CD4-positive, alpha-beta T cell treated with Interleukin-17A for 1 hour (primary cell): Measurements from ENCODE around the gene TBRG4.
A peak's percentile ranks its signal among the peaks of the same experiment; 100 is the strongest.

Source experiments
- DNase-seq: peaks from one replicate; pipeline ENCODE4 v3.0.0-alpha.2; 2020

Gene TBRG4

GRCh38 chr7:45140827-45141226, 29.3 kb upstream of the TBRG4 start:
- DNase-seq: no peak

- DNase-seq: no peak
Measured at GRCh38 chr7:45138433-45139267, 27.2 kb upstream of the TBRG4 start.

DNA sequence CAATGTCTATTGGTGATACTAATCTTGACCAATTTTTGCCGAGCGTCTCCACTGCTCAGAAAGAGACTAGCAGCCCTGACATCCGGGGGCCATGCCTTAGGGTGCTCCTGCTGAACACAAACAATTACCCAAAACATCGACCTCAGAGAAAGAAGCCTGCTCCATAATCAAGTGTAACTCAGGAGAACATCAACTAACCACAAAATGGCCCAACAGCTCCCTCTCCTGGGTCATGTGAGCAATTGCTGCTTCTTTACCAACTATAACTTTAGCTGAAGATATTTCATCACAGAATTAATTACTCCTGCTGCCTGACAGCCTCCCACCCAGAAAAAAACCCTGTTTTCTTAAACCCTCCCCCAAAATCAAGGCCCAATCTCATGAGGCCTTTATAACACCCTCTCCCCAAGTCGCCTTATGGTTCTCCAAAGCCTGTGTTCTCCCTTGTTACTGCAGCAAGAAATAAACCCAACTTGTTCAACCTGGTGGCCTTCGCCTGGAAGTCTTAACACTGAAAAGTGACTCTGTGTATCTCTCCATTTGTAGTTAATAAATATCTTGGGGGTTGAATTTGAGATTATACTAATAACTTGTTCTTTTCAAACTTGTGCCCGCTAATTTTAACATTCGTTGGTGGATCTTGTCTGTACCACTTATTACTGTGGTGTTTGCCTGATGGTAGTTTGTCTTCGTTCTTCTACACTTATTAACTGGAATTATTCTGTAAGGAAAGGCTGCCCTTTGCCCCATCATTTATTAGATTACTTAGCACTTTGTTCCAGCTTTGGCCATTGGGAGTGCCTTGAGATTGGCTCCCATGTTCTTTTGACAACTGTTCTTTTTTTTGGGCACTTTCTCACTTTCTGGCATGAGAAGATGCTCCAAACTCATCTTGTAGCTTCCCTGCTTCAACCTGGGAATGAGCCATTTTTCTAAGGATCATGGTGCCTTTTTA, 24.9 kb upstream of the TBRG4 start:
- DNase-seq: peak; percentile 80

GRCh38 chr7:45133877-45134276, 22.4 kb upstream of the TBRG4 start:
- DNase-seq: no peak

DNA sequence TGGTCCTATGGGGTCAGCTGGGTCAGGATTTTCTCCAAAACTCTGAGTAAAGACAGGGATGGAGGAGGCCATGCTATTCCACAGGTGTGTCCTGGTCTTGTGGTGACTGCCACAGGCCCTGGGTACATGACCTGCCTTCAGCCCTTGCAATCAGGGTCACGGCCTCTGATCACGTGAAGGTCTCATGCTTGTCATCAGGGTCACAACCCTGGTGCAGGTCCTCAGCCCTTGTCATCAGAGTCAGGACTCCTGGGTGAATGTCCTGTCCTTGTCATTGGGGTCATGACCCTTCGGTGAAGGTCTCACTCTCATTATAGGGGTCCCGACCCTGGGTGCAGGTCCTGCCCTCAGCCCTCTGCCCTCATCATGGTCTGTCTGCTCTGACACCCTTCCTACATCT, 21.9 kb upstream of the TBRG4 start:
- no peak for DNase-seq

GRCh38 chr7:45132708-45133320, 21.3 kb upstream of the TBRG4 start:
- no peak for DNase-seq

- no peak for DNase-seq
Measured at GRCh38 chr7:45131891-45132290, 20.4 kb upstream of the TBRG4 start.

DNA sequence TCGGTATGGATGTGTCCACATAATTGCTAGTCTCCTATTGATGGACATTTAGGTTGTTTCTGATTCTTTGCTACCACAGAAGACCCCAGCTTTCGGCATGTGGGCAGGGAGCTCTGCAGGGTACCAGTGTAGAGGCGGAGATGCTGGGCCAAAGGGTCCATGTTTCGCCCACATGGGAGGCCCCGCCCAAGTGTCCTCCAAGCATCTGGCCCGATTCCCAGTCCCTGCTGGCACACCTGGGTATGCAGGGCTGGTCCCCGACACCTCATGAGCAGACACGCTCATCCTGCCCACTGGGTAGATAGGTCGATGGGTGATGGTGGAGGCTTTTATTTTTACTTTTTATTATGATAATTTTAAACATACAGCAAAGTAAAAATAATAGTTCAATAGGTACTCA, 19.4 kb upstream of the TBRG4 start:
- DNase-seq: no peak

DNA sequence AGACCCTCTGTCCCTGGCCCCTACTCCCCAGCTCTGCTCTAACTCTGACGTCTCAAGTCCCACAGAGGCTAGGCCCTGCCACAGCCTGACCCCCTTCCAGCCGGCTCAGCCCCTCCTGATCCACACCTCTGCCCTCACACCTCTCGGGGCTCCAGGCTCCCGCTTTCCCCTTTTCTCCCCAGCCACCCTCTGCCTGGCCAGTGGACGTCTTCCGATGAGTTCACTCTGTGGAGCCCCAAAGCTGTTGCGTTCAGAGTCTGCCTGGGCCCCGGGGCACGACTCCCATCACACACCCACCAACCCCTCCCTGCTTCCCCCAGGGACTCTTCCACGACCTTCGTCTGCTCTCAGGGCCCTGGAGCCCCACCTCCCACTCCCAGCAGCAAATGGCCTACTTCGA, 18.4 kb upstream of the TBRG4 start:
- DNase-seq: no peak

GRCh38 chr7:45129181-45129800, 17.8 kb upstream of the TBRG4 start:
- no peak for DNase-seq

GRCh38 chr7:45126920-45127319, 15.4 kb upstream of the TBRG4 start:
- no peak for DNase-seq

GRCh38 chr7:45126201-45126600, 14.7 kb upstream of the TBRG4 start:
- DNase-seq: no peak

DNA sequence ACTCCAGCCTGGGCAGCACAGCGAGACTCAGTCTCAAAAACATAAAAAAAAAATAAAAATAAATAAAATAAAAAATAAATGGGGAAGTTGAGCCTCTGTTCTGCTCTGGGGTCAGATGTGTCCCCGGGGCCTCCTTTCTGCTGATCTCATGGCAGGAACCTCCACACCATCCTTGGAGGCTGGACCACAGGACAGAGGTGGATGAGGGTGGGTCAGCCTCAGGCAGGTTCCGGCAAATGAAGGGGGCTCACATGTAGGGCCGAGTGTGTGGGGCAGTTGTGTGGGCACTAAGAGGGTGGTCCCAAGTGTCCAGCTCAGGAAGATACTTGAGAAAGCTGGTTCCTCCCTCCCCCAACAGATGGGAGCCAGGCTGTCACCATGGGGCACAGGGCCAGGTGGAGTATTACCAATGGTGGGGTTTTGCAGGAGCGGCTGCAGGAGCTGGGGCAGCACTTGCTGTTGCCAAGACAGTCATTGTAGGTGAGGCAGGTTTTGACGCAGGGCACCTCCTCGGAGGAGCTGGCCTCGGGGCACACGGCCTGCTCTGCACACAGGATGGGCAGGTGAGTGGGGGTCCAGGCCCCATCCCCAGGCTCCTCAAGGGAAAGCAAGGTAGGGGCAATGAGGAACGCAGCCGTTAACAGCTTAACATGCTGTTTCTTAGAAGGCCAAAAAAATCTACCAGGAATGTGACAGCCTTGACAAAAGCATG, 13.9 kb upstream of the TBRG4 start:
- DNase-seq: no peak

GRCh38 chr7:45123913-45124710, 12.6 kb upstream of the TBRG4 start:
- no peak for DNase-seq

- DNase-seq: peak; percentile 37
Measured at GRCh38 chr7:45122975-45123860, 11.7 kb upstream of the TBRG4 start.

GRCh38 chr7:45119550-45119949, 8.1 kb upstream of the TBRG4 start:
- no peak for DNase-seq

DNA sequence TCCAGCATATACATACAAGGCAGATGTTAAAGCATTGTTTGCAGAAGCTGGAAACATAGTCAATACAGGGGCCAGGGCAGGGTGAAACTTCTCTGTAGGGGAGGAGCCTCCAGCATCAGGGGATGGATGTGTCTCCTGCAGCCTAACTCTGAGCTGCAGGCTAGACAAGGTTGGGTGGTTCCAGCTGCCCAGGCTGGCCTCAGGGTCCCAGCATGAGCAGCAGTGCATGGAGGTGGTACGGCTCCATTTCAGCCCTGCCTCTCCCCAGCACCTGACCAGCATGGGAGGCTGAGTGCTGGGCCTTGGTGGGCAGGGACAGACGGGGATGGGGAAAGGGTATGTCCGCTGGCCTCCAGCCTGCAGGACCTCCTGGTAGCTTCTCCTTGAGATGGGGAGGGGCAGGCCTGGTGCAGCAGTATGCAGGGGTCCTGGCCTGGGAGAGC, 7.4 kb upstream of the TBRG4 start:
- DNase-seq: no peak

- no peak for DNase-seq
Measured at GRCh38 chr7:45118292-45118691, 6.8 kb upstream of the TBRG4 start.

DNA sequence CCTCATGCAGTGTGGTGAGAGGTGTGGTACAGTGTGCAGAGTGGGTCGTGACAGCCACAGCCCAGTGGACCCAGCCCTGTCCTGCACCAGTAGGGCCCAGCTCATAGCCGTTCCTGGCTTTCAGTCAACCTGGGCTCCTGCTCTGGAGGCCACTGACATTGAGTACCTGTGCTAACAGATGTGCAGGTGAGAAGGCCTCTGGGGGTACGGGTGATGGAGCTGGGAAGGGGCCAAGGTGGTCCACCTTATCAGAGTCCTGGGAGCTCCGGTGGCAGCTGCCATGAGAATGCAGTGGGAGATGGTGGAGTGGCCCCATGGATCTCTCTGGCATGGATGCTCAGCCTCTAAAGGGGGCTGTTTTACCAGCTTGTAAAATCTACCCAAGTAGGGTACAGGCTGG, 6.1 kb upstream of the TBRG4 start:
- DNase-seq: no peak

GRCh38 chr7:45116048-45116447, 4.6 kb upstream of the TBRG4 start:
- no peak for DNase-seq
